ENCODE results near the gene PI4KA. TPM values are rescaled to one million over a fixed set of nuclear protein-coding genes. Genes with fewer than 3 reads are reported as not detected.
A peak's percentile ranks its signal among the peaks of the same experiment; 100 is the strongest.

Gene PI4KA
- total and polyA plus RNA-seq, 2 of the 13 experiments (the other 11 are each of a cell fraction or from before 2014, with no cell fraction given), result 27.4 to 56.4 TPM

DNA sequence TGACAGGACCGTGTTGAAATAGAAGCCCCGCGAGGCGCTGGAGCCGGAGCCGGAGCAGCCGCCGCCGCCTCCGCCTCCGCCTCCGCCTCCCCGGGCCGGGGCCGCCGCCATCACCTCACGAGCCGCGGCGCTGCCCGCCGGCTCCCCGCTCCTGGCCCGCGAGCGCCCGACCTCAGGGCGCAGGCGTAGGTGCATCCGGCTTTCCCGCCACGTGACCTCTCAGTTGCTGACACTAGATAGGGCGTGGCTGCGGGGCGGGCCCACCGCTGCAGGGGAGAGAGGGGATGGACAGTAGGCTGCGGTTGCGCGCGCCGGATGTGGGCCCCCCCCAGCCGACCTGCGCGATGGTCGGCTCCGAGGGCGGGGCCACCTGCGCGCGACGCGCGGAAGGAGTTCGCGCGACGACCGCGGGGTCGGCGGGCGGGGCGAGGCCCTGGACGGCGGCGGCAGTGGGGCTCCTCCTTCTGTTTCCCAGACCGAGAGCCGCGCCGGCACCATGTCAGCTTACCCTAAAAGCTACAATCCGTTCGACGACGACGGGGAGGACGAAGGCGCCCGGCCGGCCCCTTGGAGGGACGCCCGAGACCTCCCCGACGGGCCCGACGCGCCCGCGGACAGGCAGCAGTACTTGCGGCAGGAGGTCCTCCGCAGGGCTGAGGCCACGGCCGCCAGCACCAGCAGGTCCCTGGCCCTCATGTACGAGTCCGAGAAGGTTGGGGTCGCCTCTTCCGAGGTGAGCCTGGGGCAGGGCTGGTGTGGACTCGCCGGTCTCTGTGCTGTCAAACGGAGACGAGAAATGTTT, at the start of gene PI4KA, which contains the start of gene SNAP29 (continued):
- TF ChIP-seq, protein P1, sequence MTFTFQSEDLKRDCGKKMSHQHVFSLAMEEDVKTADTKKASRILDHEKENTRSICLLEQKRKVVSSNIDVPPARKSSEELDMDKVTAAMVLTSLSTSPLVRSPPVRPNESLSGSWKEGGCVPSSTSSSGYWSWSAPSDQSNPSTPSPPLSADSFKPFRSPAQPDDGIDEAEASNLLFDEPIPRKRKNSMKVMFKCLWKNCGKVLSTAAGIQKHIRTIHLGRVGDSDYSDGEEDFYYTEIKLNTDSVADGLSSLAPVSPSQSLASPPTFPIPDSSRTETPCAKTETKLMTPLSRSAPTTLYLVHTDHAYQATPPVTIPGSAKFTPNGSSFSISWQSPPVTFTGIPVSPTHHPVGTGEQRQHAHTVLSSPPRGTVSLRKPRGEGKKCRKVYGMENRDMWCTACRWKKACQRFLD (CRISPR knock-in tag; IDR thresholded peaks at IDR 0.05; ENCODE audit: borderline replicate concordance), result peak; percentile 41; the same call in 1 of the 2 replicates
- TF ChIP-seq ZNF761 (CRISPR knock-in tag; conservative IDR thresholded peaks at IDR 0.05) (peak; percentile 92; the same call in 1 of the 2 replicates), ZNF3 (CRISPR knock-in tag; IDR thresholded peaks at IDR 0.05) (0 out of 2 replicates have a peak, but pooled peaks have one; percentile 12), TAF1 (CRISPR knock-in tag; IDR thresholded peaks at IDR 0.05) (peak; percentile 42; the same call in 1 of the 2 replicates), TEAD3 (CRISPR knock-in tag; optimal IDR thresholded peaks at IDR 0.05; ENCODE audit: borderline replicate concordance) (peak; percentile 27), TCF7 (IDR thresholded peaks at IDR 0.05; ENCODE audit: low read depth) (no peak), KDM5A (IDR thresholded peaks at IDR 0.05; ENCODE audit: borderline replicate concordance, low read length) (no peak), ZNF7 (CRISPR knock-in tag; IDR thresholded peaks at IDR 0.05) (no peak), ZFYVE20 (CRISPR knock-in tag; IDR thresholded peaks at IDR 0.05; ENCODE audit: borderline replicate concordance, low read depth) (no peak), CENPT (CRISPR knock-in tag; IDR thresholded peaks at IDR 0.05; ENCODE audit: low read depth) (peak; percentile 25; the same call in 1 of the 2 replicates), ZNF431 (CRISPR knock-in tag; IDR thresholded peaks at IDR 0.05; ENCODE audit: borderline replicate concordance, low read depth) (peak; percentile 70; the same call in 1 of the 2 replicates), RAD21 (CRISPR knock-in tag; IDR thresholded peaks at IDR 0.05) (peak; percentile 46), ZNF225 (CRISPR knock-in tag; IDR thresholded peaks at IDR 0.05) (0 out of 2 replicates have a peak, but pooled peaks have one; percentile 43), SP4 (CRISPR knock-in tag; IDR thresholded peaks at IDR 0.05) (peak; percentile 57; the same call in 1 of the 2 replicates), ZBTB7B (CRISPR knock-in tag; IDR thresholded peaks at IDR 0.05) (peak; percentile 41; the same call in 1 of the 2 replicates)
- TF ChIP-seq, protein P2, sequence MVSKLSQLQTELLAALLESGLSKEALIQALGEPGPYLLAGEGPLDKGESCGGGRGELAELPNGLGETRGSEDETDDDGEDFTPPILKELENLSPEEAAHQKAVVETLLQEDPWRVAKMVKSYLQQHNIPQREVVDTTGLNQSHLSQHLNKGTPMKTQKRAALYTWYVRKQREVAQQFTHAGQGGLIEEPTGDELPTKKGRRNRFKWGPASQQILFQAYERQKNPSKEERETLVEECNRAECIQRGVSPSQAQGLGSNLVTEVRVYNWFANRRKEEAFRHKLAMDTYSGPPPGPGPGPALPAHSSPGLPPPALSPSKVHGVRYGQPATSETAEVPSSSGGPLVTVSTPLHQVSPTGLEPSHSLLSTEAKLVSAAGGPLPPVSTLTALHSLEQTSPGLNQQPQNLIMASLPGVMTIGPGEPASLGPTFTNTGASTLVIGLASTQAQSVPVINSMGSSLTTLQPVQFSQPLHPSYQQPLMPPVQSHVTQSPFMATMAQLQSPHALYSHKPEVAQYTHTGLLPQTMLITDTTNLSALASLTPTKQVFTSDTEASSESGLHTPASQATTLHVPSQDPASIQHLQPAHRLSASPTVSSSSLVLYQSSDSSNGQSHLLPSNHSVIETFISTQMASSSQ (IDR thresholded peaks at IDR 0.05; ENCODE audit: low read depth), result no peak
- TF ChIP-seq, protein P2 (CRISPR knock-in tag; IDR thresholded peaks at IDR 0.05; ENCODE audit: borderline replicate concordance), result 0 out of 2 replicates have a peak, but pooled peaks have one; percentile 44
- TF ChIP-seq, protein P3, sequence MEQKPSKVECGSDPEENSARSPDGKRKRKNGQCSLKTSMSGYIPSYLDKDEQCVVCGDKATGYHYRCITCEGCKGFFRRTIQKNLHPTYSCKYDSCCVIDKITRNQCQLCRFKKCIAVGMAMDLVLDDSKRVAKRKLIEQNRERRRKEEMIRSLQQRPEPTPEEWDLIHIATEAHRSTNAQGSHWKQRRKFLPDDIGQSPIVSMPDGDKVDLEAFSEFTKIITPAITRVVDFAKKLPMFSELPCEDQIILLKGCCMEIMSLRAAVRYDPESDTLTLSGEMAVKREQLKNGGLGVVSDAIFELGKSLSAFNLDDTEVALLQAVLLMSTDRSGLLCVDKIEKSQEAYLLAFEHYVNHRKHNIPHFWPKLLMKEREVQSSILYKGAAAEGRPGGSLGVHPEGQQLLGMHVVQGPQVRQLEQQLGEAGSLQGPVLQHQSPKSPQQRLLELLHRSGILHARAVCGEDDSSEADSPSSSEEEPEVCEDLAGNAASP (CRISPR knock-in tag; IDR thresholded peaks at IDR 0.05; ENCODE audit: borderline replicate concordance), result peak; percentile 60
- TF ChIP-seq, protein P4, sequence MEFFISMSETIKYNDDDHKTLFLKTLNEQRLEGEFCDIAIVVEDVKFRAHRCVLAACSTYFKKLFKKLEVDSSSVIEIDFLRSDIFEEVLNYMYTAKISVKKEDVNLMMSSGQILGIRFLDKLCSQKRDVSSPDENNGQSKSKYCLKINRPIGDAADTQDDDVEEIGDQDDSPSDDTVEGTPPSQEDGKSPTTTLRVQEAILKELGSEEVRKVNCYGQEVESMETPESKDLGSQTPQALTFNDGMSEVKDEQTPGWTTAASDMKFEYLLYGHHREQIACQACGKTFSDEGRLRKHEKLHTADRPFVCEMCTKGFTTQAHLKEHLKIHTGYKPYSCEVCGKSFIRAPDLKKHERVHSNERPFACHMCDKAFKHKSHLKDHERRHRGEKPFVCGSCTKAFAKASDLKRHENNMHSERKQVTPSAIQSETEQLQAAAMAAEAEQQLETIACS (CRISPR knock-in tag; IDR thresholded peaks at IDR 0.05), result peak; percentile 85
- TF ChIP-seq, protein P5, sequence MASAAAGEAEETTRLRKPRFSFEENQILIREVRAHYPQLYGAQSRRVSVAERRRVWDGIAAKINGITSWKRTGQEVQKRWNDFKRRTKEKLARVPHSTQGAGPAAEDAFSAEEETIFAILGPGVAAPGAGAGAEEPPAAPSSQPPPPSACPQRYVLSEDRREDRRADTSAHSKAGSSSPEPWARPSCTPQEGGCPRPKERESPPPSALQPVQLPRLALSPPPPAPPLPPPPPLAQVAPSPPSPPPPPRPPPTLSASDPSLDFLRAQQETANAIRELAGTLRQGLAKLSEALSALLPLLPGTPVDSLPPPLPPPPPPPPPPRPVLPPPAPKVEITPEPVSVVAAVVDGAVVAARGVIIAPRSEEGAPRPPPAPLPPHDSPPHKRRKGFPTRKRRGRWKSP (CRISPR knock-in tag; IDR thresholded peaks at IDR 0.05), result peak; percentile 66; the same call in 1 of the 2 replicates

Measured in HepG2 (cell line).